Adrenal gland (tissue), 5 donors: ENCODE measurements around the gene NEUROD6.

Source experiments
- CTCF ChIP-seq, 6 experiments: fragments of 450-650 bp in 4 of 6; fragments of 200-600 bp in 2 of 6; sonication (generic) in 1 of 6; IDR thresholded peaks; 1 replicate in 5 of 6; 2 replicates in 1 of 6; pipeline versions ENCODE4 v1.5.1 to v1.8.0; 2016 to 2021; ENCODE audit warnings: antibody characterized with exemption in 6 of 6, mild to moderate bottlenecking in 2 of 6, moderate library complexity in 1 of 6
- POLR2A ChIP-seq, 2 donors: fragments of 450-650 bp; IDR thresholded peaks; one replicate each; pipeline ENCODE4 v1.6.1; 2017; ENCODE audit warnings: antibody characterized with exemption in 2 of 2, mild to moderate bottlenecking in 2 of 2, moderate library complexity in 1 of 2
- donor health status: DM: no; HTN: no; CAD: no.

GRCh38 chr7:31373337-31374289, 33.1 kb upstream of the NEUROD6 start:
- TF ChIP-seq CTCF (IDR thresholded peaks at IDR 0.05) (peak; percentile 14 to 54 (median 36)), POLR2A (IDR thresholded peaks at IDR 0.05) (no peak)
